ENCODE data around the gene UHRF1.
A peak's percentile ranks its signal among the peaks of the same experiment; 100 is the strongest.
"Not testable (repeated sequence)": the region's sequence is repeated elsewhere in the genome, so short reads cannot be mapped to it uniquely, and the experiment has no call there.

UHRF1 gene

GRCh38 chr19:4909156-4909896, at the start of gene UHRF1:
Gene UHRF1, plus strand, starts transcription at chr19:4909501. Its CDS starts 1,385 bp downstream, at chr19:4910886.
- peak; percentile 42 for DNase-seq

DNA sequence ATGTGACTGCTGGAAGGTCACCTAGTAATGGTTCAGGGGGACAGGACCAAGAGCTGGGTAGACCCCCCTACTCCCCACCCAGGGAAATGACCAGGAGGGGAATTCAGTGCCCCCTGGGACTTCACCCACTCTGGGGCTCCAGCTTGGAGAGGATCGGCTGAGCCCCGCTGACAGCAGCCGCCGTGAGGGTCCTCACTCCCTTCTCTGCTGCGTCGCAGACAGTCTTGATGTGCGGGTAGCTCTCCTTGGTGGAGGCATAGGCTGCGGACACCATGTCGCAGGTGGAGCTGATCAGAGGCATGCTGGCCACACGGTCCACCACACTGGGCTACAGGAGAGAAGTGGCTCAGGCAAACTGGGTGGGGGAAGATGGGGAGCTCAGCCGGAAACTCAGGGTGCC, 49.6 kb upstream of the UHRF1 start:
- no peak for DNase-seq

DNA sequence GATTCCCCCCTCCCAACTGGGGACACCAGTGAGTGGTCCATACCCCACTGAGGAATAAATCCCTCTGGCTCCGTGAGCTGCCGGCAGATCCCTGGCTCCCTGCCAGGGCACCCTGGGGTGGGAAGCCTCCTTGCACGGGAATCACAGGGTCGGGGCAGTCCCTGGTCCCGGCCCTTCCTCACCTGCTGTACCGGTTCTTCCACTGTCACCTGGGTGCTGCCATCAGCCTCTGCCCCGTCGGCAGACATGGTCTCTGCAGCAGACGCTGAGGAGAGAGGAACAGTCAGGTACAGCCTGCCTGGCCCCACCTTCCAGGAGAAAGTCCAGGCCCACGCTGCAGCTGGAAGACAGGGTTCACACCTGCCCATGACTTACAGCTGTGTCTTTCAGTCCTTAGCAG, 48.2 kb upstream of the UHRF1 start:
- DNase-seq, result peak; percentile 60

DNA sequence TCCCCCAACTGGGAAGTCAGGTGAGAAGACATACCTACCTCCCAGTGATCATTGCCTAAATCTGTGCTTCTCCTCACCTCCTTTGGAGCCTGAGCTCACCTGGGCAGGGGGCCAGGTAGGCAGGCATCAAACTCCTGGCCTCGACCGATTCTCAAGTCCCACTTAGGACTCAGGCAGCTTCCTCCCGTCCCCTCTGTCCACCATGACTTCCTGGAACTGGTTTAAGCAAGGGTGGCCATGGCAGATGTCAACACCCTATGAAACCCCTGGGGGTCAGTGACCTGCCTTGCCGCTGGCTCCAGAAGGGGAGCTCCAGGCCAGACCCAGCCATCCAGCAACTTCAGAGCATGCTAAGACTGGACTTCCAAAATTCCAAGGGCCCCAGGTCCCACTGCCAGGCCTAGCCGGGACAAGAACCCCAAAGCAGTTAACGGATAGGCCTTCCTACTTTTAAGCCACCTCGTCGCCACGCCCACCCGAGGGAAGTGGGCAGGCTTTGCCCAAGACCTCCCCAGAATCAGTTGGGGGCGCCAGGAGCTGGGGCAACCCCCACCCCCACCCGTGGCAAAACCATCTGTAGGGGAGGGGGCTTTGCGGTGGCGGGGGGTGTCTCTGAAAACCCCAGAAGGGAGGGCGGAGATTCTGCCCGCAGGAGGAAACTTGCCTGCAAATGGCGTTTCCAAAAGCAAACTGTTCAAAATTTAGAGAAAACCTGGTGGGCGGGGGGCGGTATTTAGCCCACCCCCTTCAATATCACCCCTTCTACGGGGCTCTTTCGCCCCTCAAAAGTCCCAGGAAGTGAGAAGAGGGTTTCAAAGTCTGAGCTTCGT, 42.5 kb upstream of the UHRF1 start:
- no peak for DNase-seq

GRCh38 chr19:4867534-4868285, 41.6 kb upstream of the UHRF1 start, which contains the start of gene PLIN3:
Gene PLIN3, minus strand, starts transcription at chr19:4867667. Its CDS starts 6,273 bp downstream, at chr19:4861394.
- peak; percentile 33 for DNase-seq

DNA sequence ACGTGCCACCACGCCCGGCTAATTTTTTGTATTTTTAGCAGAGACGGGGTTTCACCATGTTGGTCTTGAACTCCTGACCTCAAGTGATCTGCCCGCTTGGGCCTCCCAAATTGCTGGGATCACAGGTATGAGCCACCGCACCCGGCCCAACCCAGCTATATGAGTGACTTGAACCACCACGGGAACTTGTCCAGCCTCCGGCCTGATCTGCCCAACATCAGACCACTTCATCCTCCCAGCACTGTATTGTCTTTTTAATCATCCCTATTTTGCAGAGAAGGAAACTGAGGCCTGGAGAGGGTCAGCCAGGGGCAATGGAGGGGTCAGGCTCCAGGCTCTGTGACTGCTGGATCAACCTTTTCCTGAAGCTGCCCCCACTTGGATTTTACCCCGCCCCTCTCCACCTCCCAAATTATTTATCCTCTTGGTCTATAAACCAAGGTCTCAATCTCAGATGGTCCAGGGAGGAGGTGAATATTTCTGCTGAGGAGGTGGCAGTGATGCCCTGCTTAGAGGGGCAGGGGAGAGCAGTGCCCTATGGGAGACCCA, 40.9 kb upstream of the UHRF1 start:
- no peak for DNase-seq

DNA sequence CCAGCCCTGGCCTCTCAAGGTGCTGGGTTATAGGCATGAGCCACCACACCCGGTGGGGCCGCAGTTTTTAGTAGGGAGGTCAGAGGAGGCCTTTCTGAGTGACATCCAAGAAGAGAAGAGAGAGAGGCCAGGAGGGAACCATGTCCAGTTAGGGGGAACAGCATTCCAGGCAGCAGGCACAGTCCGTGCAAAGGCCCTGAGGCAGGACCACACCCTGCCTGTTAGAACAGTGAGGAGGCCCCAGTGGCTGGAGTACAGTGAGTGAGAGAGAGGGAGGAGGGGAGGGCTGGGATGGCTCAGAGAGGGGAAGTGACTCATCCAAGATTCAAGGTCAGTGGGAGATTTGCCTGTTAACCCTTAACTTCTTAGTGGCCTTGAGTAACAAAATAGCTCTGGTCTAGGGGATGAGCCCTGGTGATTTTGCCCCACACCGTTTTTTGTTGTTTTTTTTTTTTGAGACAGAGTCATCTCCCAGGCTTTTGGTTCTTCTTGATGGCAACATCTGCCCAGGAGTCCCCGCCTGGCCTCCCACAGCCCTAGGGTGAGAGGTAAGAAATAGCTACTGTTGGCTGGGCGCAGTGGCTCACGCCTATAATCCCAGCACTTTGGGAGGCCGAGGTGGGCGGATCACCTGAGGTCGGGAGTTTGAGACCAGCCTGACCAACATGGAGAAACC, 39.1 kb upstream of the UHRF1 start:
- DNase-seq, result no peak

GRCh38 chr19:4871711-4872110, 37.6 kb upstream of the UHRF1 start:
- no peak for DNase-seq

DNA sequence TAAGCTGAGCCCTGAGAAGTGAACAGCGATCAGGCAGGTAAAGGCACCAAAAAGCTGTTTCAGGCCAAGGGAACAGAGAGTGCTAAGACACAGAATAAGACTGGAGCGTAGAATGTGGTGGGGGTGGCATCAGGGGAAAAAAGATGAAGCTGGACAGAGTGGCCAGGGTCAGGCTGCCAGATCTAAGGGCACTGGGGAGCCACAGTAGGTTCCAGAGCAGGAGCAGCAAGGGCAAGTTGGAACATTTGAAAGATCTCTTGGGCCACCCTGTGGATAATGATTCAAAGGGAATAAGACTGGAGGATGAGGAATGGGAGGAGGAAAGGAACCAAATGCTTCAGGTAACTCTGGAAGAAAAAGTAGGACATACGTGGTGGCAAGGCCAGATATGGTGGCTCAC, 35.4 kb upstream of the UHRF1 start:
- DNase-seq, result no peak

- no peak for DNase-seq
Measured at GRCh38 chr19:4877753-4878490, 31.4 kb upstream of the UHRF1 start.

GRCh38 chr19:4878491-4878968, 30.8 kb upstream of the UHRF1 start:
- DNase-seq, result no peak

DNA sequence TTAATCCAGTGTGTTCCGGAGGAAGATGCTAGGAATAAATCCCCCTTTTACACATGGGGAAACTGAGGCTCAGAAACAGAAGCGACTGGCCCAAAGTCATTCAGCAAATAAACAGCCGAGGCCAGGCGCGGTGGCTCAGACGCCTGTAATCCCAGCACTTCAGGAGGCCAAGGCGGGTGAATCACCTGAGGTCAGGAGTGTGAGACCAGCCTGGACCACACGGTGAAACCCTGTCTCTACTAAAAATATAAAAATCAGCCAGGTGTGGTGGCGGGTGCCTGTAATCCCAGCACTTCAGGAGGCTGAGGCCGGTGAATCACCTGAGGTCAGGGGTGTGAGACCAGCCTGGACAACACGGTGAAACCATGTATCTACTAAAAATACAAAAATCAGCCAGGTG, 30.3 kb upstream of the UHRF1 start:
- DNase-seq, result no peak

DNA sequence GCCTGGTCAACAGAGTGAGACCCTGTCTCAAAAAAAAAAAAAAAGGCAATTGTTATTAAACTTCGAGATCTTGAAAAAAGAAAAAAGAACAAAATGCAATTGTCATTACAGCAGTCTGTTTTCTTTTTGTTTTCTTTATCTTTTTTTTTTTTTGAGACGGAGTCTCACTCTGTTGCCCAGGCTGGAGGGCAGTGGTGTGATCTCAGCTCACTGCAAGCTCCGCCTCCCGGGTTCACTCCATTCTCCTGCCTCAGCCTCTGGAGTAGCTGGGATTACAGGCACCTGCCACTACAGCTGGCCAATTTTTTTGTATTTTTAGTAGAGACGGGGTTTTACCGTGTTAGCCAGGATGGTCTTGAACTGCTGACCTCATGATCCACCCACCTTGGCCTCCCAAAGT, 26.4 kb upstream of the UHRF1 start:
- not testable (repeated sequence) for DNase-seq

GRCh38 chr19:4884993-4885392, 24.3 kb upstream of the UHRF1 start:
- not testable (repeated sequence) for DNase-seq

GRCh38 chr19:4887803-4888202, 21.5 kb upstream of the UHRF1 start:
- not testable (repeated sequence) for DNase-seq

GRCh38 chr19:4889034-4889815, 20.1 kb upstream of the UHRF1 start:
- no peak for DNase-seq

DNA sequence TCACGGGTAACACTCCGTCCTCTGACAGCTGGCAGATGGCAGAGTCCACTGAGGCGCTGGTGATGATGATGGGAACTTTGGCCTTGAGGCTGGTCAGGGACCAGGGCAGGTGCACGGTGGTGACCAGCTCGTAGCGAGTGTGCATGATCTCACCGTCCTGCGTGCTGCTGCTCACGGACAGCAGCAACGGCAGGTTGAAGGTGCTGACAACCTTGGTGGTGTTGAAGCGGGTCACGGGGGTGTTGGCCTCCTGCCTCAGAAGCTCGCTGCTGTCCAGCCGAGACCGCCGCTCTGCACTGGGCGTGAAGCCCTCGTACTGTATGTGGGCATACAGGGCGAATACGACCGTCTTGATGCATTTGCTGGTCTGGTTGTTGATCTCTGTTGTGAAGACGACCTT, 18.2 kb upstream of the UHRF1 start:
- DNase-seq, result no peak

- DNase-seq, result not testable (repeated sequence)
Measured at GRCh38 chr19:4892962-4893361, 16.3 kb upstream of the UHRF1 start.

DNA sequence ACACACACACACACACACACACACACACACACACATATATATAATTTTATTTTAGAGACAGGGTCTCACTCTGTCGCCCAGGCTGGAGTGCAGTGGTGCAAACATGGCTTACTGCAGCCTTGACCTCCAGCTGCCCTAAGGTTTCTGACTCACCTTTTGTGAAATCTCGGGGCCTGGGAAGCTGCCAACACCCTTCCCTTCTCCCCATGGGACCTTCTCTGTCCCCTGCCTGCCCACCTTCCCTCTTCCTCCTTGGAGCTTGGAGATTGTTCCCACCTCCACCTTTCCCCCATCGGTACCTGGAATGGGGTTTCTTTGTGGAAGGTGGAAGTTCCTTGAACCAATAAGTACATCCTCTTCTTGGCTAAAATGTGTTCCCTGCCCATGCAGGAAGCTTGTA, 12.9 kb upstream of the UHRF1 start:
- DNase-seq, result no peak

GRCh38 chr19:4897146-4897545, 12.2 kb upstream of the UHRF1 start:
- DNase-seq, result peak; percentile 9

DNA sequence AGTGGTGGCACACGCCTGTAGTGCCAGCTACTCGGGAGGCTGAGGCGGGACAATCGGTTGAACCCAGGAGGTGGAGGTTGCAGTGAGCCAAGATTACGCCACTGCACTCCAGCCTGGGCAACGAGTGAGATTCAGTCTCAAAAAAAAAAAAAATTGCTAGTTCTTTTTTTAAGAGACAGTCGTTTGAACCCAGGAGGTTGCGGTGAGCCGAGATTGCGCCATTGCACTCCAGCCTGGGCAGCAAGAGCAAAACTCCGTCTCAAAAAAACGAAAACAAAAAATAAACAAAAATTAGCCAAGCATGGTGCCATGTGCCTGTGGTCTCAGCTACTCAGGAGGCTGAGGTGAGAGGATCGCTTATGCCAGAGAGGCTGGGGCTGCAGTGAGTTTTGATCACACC, 8.4 kb upstream of the UHRF1 start:
- not testable (repeated sequence) for DNase-seq
